22Rv1 (cell line): ENCODE data around the gene ABCC10.
"Not testable (repeated sequence)": the region's sequence is repeated elsewhere in the genome, so short reads cannot be mapped to it uniquely, and the experiment has no call there.

Experiments used
- H3K27ac ChIP-seq: fragments of 450-650 bp; 2 replicates; pipeline ENCODE4 v1.5.1; 2017
- ZFX ChIP-seq: fragments of 450-650 bp; IDR thresholded peaks from 2 replicates; pipeline ENCODE4 v1.6.1; 2017; ENCODE audit warnings: antibody characterized with exemption, borderline replicate concordance
- TF ChIP-seq, protein P1 (sequence below): fragments of 450-650 bp; IDR thresholded peaks from 2 replicates; pipeline ENCODE4 v1.5.1; 2017; ENCODE audit warnings: mild to moderate bottlenecking

Gene ABCC10

DNA sequence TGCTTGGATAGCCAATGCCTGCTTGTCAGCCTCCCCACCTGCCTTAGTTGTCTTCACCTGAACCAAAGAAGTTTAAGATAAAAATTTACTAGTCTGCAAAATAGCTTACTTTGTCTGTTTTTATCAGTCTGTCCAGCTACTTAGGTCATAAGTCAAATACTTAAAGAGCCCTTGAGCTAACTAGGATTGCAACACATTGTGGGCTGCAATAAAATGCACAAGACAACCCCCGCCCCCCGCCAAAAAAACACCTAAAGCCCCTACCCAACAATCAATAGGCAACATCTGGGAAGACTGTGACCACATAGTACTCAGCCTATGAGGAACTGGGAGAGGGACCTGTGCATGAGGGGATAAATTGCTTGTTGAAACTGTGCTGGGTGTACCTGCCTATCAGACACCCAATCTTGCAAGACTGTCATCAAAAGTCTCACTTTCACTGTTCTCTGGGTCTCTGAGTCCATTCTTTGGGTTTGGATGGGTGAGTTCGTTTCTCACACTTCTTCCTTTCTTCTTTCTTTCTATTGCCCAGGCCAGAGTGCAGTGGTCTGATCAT, 27.3 kb upstream of the ABCC10 start:
- no peak overlapping the region for H3K27ac ChIP-seq
- TF ChIP-seq ZFX, result no peak
- TF ChIP-seq, protein P1, sequence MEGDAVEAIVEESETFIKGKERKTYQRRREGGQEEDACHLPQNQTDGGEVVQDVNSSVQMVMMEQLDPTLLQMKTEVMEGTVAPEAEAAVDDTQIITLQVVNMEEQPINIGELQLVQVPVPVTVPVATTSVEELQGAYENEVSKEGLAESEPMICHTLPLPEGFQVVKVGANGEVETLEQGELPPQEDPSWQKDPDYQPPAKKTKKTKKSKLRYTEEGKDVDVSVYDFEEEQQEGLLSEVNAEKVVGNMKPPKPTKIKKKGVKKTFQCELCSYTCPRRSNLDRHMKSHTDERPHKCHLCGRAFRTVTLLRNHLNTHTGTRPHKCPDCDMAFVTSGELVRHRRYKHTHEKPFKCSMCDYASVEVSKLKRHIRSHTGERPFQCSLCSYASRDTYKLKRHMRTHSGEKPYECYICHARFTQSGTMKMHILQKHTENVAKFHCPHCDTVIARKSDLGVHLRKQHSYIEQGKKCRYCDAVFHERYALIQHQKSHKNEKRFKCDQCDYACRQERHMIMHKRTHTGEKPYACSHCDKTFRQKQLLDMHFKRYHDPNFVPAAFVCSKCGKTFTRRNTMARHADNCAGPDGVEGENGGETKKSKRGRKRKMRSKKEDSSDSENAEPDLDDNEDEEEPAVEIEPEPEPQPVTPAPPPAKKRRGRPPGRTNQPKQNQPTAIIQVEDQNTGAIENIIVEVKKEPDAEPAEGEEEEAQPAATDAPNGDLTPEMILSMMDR, result no peak

DNA sequence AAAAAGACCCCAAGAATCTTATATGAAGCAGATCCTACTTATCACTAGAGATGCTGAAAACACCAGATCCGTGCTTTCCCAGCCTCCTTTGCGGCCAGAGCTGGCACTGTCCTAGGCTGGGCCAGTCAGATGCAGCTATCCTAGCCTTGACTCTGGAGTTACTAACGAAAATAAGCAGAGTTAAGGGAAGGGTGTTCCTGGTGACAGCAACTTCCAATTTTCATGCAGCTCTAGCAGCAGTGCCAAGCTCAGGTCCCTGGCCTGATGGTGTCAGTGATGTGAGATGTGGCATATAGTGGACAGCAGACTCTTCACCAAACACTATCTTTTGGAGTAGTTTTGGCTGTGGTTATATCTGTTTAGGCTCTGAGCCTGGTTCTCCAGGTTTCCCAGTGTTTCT, 25.6 kb upstream of the ABCC10 start:
- no peak overlapping the region for H3K27ac ChIP-seq
- TF ChIP-seq, protein P1, result no peak
- TF ChIP-seq ZFX, result no peak

DNA sequence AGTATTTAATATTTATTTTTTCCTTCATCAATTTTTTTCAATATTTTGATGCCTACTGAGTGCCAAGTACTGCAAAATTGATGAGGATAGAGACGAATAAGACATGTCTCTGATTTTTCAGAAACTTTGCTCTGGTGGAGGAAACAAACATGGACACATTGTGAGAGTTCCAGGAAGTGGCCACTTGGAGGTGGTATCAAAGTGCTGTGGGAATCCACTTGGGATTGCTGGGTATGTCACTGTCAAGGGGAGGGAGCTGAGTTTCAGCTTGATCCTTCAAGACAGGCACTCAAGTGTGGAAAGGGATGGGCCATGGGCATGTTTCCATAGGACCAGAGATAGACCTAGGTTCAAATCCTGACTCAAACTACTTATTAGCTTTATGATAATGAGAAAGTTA, 24.5 kb upstream of the ABCC10 start:
- TF ChIP-seq, protein P1, result no peak
- no peak for TF ChIP-seq ZFX
- H3K27ac ChIP-seq, result no peak overlapping the region

DNA sequence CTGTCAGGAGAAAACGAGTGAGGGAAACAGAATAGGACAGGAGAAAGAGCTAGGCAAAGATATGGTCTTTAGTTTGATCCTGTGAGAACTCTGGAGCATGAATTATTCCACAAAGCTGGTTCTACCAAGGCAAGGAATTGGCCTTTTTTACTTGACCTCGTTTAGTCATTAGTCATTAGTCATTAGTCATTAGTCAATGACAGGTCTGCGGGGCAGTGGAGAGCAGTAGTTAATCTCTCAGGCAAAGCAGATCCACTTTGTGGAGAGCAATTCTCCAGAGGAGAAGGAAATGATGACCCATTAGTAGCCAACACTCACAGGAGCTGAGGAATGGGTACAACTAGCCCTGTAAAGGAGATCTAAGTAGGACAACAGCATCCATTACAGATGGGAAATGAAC, 22.0 kb upstream of the ABCC10 start:
- TF ChIP-seq ZFX, result no peak
- TF ChIP-seq, protein P1, result no peak
- no peak overlapping the region for H3K27ac ChIP-seq

DNA sequence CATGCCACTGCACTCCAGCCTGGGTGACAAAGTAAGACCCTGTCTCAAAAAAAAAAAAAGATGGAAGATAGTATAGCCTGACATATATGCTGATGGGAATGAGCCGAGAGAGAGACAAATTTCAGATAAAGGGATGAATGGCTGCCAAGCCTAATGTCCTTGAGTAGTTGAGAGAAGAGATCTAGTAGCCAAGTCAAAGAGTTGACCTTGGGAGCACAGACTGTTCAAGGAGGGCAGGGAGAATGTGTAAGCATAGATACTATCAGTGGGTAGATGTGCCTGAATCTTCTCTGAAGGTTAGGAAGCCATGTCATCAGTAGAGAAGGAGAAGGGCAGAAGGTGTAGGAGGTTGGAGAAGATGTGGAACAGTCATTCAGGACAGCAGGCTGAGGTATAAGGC, 20.0 kb upstream of the ABCC10 start:
- no peak overlapping the region for H3K27ac ChIP-seq
- TF ChIP-seq ZFX, result no peak
- TF ChIP-seq, protein P1, result no peak

DNA sequence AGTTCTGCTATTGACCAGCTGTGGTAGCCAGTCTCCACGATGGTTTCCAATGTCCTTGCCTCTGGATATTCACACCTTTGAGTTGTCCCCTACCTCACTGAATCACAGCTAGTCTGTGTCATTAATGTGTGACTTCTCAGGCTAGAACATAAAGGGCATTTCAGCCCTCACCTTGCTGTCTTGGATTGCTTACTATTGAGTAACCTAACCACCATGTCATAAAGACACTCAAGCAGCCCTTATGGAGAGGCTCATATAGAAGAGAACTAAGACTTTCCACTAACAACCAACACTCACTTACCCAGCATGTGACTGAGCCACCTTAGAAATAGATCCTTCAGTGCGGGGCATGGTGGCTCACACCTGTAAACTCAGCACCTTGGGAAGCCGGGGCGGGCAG, 19.1 kb upstream of the ABCC10 start:
- no peak overlapping the region for H3K27ac ChIP-seq
- TF ChIP-seq, protein P1, result no peak
- no peak for TF ChIP-seq ZFX

DNA sequence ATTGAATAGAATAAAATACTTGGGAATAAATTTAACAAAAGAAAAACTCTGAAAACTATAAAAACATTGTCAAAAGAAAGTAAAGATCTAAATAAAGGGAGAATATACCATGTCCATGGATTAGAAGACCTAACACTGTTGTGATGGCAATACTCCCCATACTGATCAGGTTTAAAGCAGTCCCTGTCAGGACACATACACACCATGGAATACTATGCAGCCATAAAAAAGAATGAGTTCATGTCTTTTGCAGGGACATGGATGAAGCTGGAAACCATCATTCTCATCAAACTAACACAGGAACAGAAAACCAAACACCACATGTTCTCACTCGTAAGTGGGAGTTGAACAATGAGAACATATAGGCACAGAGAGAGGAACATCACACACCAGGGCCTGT, 16.6 kb upstream of the ABCC10 start:
- not testable (repeated sequence) for H3K27ac ChIP-seq

DNA sequence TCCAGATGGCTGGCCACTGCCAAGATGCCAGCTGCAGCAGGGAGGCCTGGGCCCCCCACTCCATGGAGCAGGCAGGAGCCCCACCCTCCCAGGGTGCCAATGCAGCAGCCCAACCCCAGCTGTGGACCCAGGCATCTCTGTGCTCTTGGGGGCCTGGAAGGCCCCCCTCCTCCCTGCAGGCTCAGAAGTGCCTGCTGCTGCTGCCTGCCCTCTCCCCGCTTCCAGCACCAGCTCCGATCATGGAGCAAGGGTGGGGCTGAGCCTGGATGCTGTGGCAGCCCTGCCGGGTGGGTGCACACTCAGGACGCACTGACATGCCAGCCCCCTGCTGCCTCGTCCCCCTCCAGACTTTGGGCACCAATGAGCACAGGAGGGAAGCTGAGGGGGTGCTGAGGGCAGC, 14.8 kb upstream of the ABCC10 start:
- no peak overlapping the region for H3K27ac ChIP-seq
- TF ChIP-seq ZFX, result no peak
- TF ChIP-seq, protein P1, result no peak
